DOHH2 (cell line): Measurements from ENCODE around the gene OR4D6.

Source experiments
- CTCF ChIP-seq: fragments of 200-600 bp; sonication (generic); IDR thresholded peaks from one replicate; pipeline ENCODE4 v1.5.1; 2014; ENCODE audit warnings: antibody characterized with exemption, mild to moderate bottlenecking, low read depth, low read length; ENCODE audit not compliant: poor library complexity, severe bottlenecking
- EZH2phosphoT487 ChIP-seq: fragments of 200-600 bp; sonication (generic); IDR thresholded peaks from 2 replicates; pipeline ENCODE4 v1.6.1; 2017; ENCODE audit warnings: borderline replicate concordance, mild to moderate bottlenecking, antibody characterized with exemption, low read length, moderate library complexity, mixed read lengths

DNA sequence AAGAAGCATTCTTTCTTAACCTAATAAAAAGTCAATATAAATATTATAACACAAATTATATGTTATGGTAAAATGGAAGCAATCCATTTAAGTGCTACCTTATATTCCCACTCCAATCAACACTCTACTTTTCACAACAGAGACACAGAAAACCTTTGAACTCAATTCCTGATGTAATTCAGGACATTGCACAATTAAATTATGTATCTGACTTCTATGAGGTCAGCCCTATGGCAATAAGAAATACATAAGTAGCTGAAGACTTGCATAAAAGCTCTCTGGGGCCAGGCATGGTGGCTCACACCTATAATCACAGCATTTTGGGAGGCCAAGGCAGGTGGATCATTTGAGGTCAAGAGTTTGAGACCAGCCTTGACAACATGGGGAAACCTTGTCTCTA lies 23.1 kb downstream of the OR4D6 start:
- TF ChIP-seq CTCF (no peak), EZH2phosphoT487 (no peak)
